Progenitor cell of endocrine pancreas (in vitro differentiated cells): ENCODE data around the gene POLR2E. TPM values are rescaled to one million over a fixed set of nuclear protein-coding genes. Genes with fewer than 3 reads are reported as not detected.

ENCODE experiments used
- DNase-seq: peaks from one replicate; pipeline ENCODE4 v3.0.0; 2021; ENCODE audit warnings: low spot score; ENCODE audit not compliant: unreplicated experiment
- H3K27ac Mint-ChIP-seq: 2 replicates; pipeline ENCODE4 v1.8.0; 2021; ENCODE audit warnings: mild to moderate bottlenecking, moderate library complexity, mixed read lengths
- H3K27me3 Mint-ChIP-seq: 2 replicates; pipeline ENCODE4 v1.8.0; 2021; ENCODE audit warnings: mixed read lengths
- H3K36me3 Mint-ChIP-seq: 2 replicates; pipeline ENCODE4 v1.8.0; 2022; ENCODE audit warnings: mixed read lengths; ENCODE audit not compliant: insufficient read depth
- H3K4me1 Mint-ChIP-seq: 2 replicates; pipeline ENCODE4 v1.8.0; 2021; ENCODE audit warnings: low read depth, mixed read lengths
- H3K4me3 Mint-ChIP-seq: 2 replicates; pipeline ENCODE4 v1.8.0; 2021; ENCODE audit warnings: low read depth, mild to moderate bottlenecking, moderate library complexity, mixed read lengths
- H3K9me3 Mint-ChIP-seq: 2 replicates; pipeline ENCODE4 v1.8.0; 2021; ENCODE audit warnings: low read depth, mixed read lengths
- total RNA-seq: library from RNA; stranded (reverse); gene quantifications from 2 replicates; pipeline ENCODE4 v1.2.1, GENCODE V29; 2021
- TF ChIP-seq, protein P1 (sequence below): fragments of 200-600 bp; sonication (generic); IDR thresholded peaks from one replicate; pipeline ENCODE4 v1.5.0; 2021; ENCODE audit warnings: antibody characterized with exemption, mild to moderate bottlenecking; ENCODE audit not compliant: unreplicated experiment

POLR2E gene
- total RNA-seq, 1 donor from 2014 or later: 161 TPM

DNA sequence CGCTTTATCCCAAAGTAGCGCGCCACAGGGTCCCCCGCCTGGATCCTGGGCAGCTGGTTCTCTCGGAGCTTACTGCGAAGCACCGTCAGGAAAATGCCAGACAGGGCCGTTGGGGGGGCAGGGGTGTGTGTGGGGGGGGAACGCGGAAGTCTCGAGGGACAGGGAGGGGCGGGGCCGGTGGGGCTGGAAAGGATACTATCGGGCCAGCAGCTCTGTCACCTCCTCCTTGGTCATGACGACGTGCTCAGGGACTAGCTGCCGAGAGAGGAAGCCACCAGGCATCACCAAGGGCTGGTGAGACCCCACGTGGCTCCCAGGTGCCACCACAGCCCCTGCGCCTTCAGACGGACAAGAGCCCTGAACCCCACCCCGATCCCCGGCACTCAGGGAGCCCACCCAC, 5.3 kb downstream of the POLR2E start:
- H3K4me1 Mint-ChIP-seq: peaks cover 10% of the 10 kb centered on the region
- TF ChIP-seq, protein P1, sequence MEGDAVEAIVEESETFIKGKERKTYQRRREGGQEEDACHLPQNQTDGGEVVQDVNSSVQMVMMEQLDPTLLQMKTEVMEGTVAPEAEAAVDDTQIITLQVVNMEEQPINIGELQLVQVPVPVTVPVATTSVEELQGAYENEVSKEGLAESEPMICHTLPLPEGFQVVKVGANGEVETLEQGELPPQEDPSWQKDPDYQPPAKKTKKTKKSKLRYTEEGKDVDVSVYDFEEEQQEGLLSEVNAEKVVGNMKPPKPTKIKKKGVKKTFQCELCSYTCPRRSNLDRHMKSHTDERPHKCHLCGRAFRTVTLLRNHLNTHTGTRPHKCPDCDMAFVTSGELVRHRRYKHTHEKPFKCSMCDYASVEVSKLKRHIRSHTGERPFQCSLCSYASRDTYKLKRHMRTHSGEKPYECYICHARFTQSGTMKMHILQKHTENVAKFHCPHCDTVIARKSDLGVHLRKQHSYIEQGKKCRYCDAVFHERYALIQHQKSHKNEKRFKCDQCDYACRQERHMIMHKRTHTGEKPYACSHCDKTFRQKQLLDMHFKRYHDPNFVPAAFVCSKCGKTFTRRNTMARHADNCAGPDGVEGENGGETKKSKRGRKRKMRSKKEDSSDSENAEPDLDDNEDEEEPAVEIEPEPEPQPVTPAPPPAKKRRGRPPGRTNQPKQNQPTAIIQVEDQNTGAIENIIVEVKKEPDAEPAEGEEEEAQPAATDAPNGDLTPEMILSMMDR: no peak
- DNase-seq: no peak
- H3K4me3 Mint-ChIP-seq: no peak overlapping the region
- H3K27ac Mint-ChIP-seq: no peak overlapping the region
- no peaks in the 10 kb centered on the region for H3K27me3 Mint-ChIP-seq
- no peaks in the 10 kb centered on the region for H3K9me3 Mint-ChIP-seq
- peaks cover 7% of the 10 kb centered on the region for H3K36me3 Mint-ChIP-seq

DNA sequence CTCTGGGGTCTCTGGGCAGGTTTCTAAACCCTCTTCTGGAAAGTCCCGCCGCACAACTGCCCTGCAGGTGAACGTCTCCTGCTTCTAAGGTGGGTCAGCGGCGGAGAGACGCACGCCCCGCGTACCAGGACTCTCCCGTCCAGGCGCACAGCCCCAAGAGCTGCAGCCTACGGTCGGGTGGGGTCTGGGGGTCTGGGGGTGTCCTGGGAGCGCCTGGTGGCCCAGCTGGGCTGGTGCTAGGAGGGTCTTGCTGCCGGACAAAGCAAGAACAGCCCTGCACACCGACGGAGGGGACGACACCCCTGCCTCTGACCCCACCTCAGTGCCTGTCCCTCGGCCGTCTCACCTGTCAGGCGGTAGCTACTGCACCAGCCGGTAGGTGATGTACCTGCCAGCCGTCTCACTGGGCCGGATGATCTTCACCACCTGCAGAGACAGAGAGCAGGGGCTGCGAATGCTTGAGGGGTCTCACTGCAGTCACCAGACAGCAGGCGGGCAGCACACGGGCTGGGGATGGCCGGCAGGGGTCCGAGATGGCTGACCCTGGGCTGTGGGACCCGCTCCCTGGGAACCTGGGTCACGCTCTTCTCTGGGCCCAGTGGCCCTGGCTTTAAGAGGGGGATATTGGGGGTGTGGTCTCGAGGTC, 5.9 kb downstream of the POLR2E start:
- DNase-seq: no peak
- Mint-ChIP-seq H3K4me3 (no peak overlapping the region), H3K27ac (no peak overlapping the region), H3K9me3 (no peaks in the 10 kb centered on the region), H3K36me3 (peaks cover 7% of the 10 kb centered on the region), H3K27me3 (no peaks in the 10 kb centered on the region), H3K4me1 (peaks cover 6% of the 10 kb centered on the region)
- TF ChIP-seq, protein P1: no peak

DNA sequence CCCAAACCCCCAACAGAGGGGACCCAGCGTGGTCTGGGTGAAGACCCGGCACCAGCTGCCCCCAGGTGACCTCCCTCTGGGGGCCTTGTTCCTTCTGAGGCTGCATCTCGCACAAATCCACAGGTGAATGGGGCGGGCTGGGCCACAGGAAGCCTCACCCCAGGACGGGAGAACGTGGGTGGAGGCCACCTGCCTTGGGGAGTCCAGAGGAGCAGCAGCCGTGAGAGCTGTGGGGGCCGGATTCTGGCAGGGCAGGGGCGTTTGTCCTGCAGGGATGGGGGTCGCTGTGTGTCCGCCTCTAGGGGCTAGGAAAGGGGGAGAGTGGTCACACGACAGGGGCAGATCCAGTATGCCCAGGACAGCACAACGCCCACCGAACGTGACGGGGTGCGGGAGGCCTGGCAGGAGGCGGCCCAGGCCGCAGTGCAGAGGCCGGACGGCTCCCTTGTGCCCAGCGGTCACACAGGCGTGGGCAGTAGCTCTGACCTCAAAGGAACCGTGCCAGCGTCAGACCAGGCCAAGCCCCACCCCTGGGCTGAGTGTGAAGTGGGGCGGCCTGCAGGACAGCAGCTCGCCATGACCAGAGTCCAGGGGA, 6.7 kb downstream of the POLR2E start:
- no peak for DNase-seq
- peaks cover under 1% of the 10 kb centered on the region for H3K4me1 Mint-ChIP-seq
- no peaks in the 10 kb centered on the region for H3K9me3 Mint-ChIP-seq
- H3K27ac Mint-ChIP-seq: no peak overlapping the region
- no peaks in the 10 kb centered on the region for H3K27me3 Mint-ChIP-seq
- TF ChIP-seq, protein P1: no peak
- H3K4me3 Mint-ChIP-seq: no peak overlapping the region
- peaks cover 7% of the 10 kb centered on the region for H3K36me3 Mint-ChIP-seq

DNA sequence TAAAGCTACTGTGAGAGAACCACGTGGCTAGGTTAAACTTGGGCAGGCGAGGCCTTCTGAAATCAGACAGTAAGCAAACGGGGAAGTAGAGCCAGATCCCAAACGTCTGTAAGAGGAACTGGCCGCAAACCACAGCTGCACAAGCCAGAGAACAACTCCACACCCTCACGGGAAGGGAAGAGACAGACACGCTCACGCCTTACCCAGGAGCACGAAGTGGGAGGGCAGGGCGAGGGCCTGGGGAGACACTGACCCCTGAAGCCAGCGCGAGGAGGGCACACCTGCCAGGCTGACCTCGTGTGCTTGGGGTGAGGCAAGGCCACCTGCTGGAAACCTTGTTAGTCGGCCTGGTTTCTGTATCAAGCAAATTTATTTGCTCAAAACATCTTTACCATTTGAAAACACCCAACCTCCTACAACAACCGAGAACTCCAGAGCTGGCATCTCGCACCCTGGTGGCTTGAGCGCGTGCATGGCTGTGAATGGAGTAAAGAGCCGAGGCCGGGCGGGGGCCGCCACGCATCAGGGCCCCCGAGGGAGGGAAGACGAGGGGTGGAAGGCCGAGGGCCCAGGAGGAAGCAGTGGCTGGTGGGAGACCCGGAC, 7.3 kb downstream of the POLR2E start:
- Mint-ChIP-seq H3K4me3 (no peak overlapping the region), H3K36me3 (peaks cover 7% of the 10 kb centered on the region), H3K27ac (no peak overlapping the region), H3K9me3 (no peaks in the 10 kb centered on the region), H3K27me3 (no peaks in the 10 kb centered on the region), H3K4me1 (no peaks in the 10 kb centered on the region)
- no peak for DNase-seq
- TF ChIP-seq, protein P1: no peak

- TF ChIP-seq, protein P1: no peak
These were observed 8.6 kb downstream of the POLR2E start for GRCh38 chr19:1086613-1087012.

More at GRCh38 chr19:1086613-1087012, 8.6 kb downstream of the POLR2E start:
- Mint-ChIP-seq H3K4me3 (no peak overlapping the region), H3K27ac (no peak overlapping the region), H3K36me3 (peaks cover 7% of the 10 kb centered on the region), H3K9me3 (no peaks in the 10 kb centered on the region), H3K4me1 (no peaks in the 10 kb centered on the region), H3K27me3 (no peaks in the 10 kb centered on the region)
- no peak for DNase-seq
